Activated CD4-positive, alpha-beta T cell treated with anti-CD3 and anti-CD28 coated beads, Interleukin-2, amount 50 U/mL, for 4 hours (primary cell): ENCODE results near the gene ALDH16A1.
A peak's percentile ranks its signal among the peaks of the same experiment; 100 is the strongest.

ENCODE experiments used
- DNase-seq, 2 experiments: peaks; one replicate each; pipeline ENCODE4 v3.0.0-alpha.2; 2020

ALDH16A1 gene

GRCh38 chr19:49453013-49453756, at the start of gene ALDH16A1:
TSS of gene ALDH16A1 (plus strand) at chr19:49453225. CDS start at chr19:49453332, 107 bp downstream.
- peak; percentile 95 to 96 for DNase-seq

GRCh38 chr19:49403404-49404187, 49.4 kb upstream of the ALDH16A1 start:
- no peak for DNase-seq

DNA sequence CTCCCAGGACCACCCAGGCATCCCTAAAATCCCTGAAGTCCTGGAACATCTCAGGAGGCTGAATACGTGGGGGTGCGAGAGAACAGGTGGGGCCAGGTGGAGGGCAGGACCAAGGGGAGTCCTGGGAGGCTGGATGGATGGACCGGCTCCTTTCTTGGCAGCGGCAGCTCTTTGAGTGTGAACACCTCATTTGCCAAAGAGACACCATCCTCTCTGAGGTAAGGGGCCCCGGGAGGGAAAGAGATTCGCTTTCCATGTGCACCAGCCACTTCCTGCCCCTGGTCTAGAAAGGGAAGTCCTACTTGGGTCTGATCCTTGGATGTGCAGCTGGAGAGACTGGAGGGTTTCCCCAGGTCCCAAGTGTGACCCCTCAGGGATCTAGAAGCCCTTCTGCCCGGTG, 45.9 kb upstream of the ALDH16A1 start:
- no peak for DNase-seq

- no peak for DNase-seq
Measured at GRCh38 chr19:49407482-49408015, 45.5 kb upstream of the ALDH16A1 start.

- DNase-seq = no peak
Measured at GRCh38 chr19:49408816-49409440, 44.1 kb upstream of the ALDH16A1 start.

GRCh38 chr19:49409441-49410029, 43.5 kb upstream of the ALDH16A1 start:
- no peak for DNase-seq

GRCh38 chr19:49411681-49412326, 41.2 kb upstream of the ALDH16A1 start:
- DNase-seq = no peak

DNA sequence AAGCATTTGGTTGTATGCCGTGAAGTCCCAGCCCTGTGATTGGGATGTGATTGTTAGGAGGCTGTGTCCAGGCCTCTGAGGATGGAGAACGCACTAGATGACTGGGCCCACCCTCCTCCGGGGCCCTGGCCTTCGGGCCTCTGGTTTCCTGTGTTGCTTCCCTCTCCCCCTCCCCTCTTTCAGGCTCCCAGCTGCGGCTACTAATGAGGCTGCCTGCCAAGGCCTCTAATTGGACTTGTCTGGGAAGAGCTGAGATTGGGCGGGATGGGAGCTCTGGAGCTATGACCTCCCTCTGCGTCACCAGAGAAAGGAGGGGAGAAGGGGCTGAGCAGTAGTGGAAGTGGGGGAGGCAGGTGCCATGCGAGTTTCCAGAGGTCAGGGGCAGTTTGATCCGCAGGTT, 39.7 kb upstream of the ALDH16A1 start:
- DNase-seq = no peak

DNA sequence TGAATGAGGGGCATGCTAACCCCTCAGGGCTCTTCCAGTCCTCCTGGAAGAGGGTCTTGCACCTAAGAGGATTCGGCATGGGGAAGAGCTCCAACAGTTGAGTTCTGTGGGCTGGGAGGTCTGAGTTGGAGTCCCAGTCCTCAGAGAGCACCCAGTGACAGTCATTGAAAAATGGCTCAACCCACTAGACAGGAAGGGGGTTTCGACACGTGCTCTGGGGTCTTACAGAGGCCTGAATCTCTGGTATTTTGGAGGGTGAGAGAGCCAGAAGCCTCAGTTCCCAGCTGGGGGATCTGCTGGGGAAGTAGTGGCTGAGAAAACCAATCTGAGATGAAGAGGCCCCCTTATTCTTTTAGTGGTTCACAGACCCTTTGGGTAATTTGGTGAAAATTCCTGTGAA, 38.8 kb upstream of the ALDH16A1 start:
- no peak for DNase-seq

DNA sequence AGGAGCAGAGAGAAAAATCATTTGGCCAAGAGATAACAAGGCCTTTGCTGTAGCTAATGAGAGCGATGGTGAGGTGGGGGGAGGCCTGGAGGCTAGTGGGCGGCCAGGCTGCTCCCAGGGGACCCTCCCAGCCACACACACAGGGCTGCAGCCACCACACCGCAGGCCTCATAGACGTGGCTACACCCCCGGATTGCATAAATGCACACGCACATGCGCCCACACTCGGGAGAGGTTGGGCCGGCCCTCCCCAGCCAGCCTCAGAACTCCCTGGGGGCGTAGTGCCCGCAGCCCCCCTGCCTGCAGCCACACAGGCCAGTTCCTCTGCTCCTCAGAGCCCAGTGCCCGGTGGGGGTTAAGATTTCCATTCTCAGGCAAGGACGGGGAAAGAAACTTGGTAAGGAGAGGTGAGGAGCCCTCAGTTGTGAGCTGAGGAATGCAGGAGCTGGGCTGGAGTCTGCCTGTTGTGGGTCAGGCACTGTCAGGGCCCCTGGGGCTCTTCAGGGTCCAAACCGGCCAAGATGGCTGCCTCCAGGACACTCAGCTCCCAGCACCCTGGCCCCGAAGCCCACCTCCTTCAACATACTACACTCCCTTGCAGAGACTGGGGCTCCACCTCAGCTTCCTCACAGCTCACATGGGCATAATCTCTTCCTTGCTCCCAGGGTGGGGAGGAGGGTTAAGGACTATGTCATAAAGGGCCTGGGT, 37.8 kb upstream of the ALDH16A1 start:
- DNase-seq = no peak

GRCh38 chr19:49415810-49416200, 37.2 kb upstream of the ALDH16A1 start:
- no peak for DNase-seq

GRCh38 chr19:49417088-49417487, 35.9 kb upstream of the ALDH16A1 start:
- DNase-seq = no peak

GRCh38 chr19:49418511-49418910, 34.5 kb upstream of the ALDH16A1 start:
- DNase-seq = no peak

DNA sequence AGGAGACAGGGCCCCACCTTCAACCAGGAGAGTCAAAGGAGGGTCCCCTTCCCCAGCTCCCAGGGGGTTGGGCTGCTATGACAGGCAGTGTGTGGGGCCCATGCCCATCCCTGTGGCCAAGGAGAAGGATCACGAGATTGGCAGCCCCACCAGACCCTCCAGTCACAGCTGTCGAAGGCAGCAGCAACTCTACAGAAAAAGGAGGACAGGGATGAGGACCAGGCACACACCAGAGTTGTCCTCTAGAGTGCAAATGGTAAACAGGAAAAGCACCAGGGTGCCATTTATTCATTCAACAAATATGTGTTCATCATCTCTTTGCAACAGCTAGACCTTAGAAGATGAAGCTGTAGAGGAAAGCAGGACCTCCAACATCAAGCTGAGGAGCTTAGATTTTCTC, 33.9 kb upstream of the ALDH16A1 start:
- DNase-seq = no peak

GRCh38 chr19:49420227-49420626, 32.8 kb upstream of the ALDH16A1 start:
- no peak for DNase-seq

DNA sequence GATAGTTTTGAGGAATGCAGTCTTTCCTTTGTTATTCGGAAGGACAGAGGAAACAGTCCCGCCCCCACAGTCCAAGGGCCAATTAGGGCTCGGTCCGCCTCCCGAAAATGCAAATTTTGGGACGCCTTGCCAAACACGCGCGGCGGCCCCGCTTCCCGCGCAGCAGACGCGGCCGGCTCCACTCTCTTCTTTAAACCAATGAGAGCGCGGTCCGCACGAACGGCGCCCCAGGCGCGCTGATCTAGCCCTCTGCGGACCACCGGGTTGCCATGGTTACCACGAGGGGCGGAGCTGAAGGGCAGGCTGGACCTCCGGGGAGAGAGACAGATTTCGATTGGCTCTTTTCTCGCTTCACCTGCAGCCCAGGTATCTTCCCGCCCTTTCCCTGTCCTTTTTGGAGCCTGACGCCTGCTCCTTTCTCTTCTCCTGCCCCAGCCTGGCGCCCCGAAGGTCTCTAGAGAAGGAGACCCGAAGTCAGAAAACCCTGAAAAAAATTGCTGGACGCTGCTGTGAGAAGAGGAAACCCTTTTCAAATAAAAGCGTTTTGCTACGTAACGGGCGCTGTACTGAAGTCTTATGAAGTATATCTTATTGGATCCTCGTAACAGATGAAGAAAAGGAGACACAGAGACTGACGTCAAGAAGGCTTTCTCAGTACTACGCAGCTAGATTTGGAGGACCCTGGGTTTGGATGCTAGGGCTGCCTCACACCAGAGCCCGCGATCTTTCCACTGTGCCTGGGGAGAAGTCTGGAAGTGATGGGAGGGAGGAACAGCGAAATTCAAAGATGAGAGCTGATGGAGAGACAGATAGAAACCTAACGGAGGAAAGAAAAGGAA, 31.8 kb upstream of the ALDH16A1 start:
- DNase-seq = no peak

GRCh38 chr19:49421878-49422202, 31.2 kb upstream of the ALDH16A1 start:
- DNase-seq = no peak

- DNase-seq = no peak
Measured at GRCh38 chr19:49422407-49423070, 30.5 kb upstream of the ALDH16A1 start.

DNA sequence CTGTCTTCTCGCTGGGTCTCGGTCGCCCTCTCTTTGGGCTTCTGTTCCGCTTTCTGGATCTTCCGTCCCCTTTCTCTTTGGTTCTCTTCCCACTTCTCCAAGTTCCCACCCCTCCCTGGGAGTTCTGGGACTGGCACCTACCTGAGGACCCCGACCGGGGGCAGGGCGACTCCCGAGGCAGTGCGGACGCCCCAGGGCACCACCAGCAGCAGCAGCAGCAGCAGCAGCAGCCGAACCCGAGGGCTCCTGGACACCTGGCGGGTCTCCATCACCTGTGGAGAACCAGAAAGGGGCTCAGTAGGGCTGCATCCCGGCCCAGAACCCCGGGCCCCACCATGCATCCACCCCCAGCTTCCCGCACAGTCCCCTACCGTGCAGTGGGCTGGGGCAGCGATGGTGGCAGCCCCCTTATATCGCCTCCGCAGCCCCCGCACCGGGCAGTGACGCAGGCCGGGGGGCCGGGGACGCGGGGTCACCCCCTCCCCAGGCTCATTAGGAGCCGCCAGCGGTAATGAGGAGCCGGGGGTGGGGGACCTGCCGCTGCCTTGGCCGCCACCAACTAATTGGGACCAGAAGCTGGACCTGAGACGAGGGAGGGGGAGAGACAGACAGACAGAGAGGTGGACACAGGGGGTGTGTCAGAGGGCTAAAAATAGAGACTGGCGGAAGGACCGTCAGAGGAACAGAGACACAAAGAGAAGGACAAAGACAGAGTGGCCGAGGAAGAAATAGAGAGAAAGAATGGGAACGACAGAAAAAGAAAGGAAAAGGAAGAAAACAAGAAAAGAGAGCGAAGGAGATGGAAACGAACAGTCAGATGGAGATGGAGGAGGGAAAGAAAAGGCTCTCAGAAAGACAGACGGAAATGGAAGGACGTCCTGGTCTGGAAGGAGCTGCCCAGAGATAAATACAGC, 29.7 kb upstream of the ALDH16A1 start, which contains the start of gene PTH2:
TSS of gene PTH2 (minus strand) at position 371 of the 914 bp plus-strand sequence. CDS start at position 269, 102 bp downstream.
- DNase-seq = no peak
